Effector memory CD8-positive, alpha-beta T cell (primary cell): Measurements from ENCODE around the gene ZBTB7B.
A peak's percentile ranks its signal among the peaks of the same experiment; 100 is the strongest.

Experiments used
- ATAC-seq: fragments of 150-1000 bp; cut with Tn5 transposase; replicated peaks from 2 replicates; pipeline ENCODE4 v1.10.0; 2021; ENCODE audit warnings: mild to moderate bottlenecking, moderate library complexity
- DNase-seq, 3 experiments: peaks; one replicate each; pipeline ENCODE4 v3.0.0; 2021
- H3K27ac Mint-ChIP-seq, 2 donors: one replicate each; pipeline ENCODE4 v1.8.0; 2022; ENCODE audit warnings: mild to moderate bottlenecking in 2 of 2, mixed read lengths in 2 of 2, moderate library complexity in 2 of 2
- H3K27me3 Mint-ChIP-seq, 2 donors: one replicate each; pipeline ENCODE4 v1.8.0; 2022; ENCODE audit warnings: mixed read lengths in 2 of 2
- H3K36me3 Mint-ChIP-seq: one replicate; pipeline ENCODE4 v1.8.0; 2022; ENCODE audit warnings: mild to moderate bottlenecking, moderate library complexity, mixed read lengths; ENCODE audit not compliant: insufficient read depth
- H3K4me1 Mint-ChIP-seq, 2 donors: one replicate each; pipeline ENCODE4 v1.8.0; 2022; ENCODE audit warnings: low read depth in 2 of 2, mixed read lengths in 2 of 2
- H3K4me3 Mint-ChIP-seq, 2 donors: one replicate each; pipeline ENCODE4 v1.8.0; 2022; ENCODE audit warnings: mild to moderate bottlenecking in 2 of 2, mixed read lengths in 2 of 2, moderate library complexity in 2 of 2
- H3K9me3 Mint-ChIP-seq, 2 donors: one replicate each; pipeline ENCODE4 v1.8.0; 2022; ENCODE audit warnings: mixed read lengths in 2 of 2

ZBTB7B gene

GRCh38 chr1:155015527-155016230, 13.1 kb downstream of the ZBTB7B start:
- ATAC-seq (no peak), DNase-seq (no peak)
- Mint-ChIP-seq H3K36me3 (peaks cover 5% of the 10 kb centered on the region), H3K4me1 (peaks cover 36 to 48% of the 10 kb centered on the region in 2 donors), H3K4me3 (peak overlapping the region; percentile 21 to 61), H3K9me3 (no peaks in the 10 kb centered on the region), H3K27ac (peak overlapping the region in 1 of 2 donors; percentile 79), H3K27me3 (no peaks in the 10 kb centered on the region)

DNA sequence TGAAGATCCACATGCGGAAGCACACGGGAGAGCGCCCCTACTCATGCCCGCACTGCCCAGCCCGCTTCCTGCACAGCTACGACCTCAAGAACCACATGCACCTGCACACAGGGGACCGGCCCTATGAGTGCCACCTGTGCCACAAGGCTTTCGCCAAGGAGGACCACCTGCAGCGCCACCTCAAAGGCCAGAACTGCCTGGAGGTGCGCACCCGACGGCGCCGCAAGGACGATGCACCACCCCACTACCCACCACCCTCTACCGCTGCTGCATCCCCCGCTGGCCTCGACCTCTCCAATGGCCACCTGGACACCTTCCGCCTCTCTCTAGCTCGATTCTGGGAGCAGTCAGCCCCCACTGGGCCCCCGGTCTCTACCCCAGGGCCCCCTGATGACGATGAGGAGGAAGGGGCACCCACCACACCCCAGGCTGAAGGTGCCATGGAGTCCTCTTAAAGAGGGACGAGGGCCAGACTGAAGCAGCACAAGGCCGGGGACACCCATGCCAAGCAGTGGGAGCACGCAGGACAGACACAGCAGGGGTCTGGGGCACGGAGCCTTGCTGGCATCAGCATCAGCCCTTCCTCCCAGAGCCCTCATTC, 13.7 kb downstream of the ZBTB7B start:
- no peak for ATAC-seq
- Mint-ChIP-seq H3K9me3 (no peaks in the 10 kb centered on the region), H3K36me3 (peaks cover 5% of the 10 kb centered on the region), H3K4me3 (peak overlapping the region; percentile 50 to 61), H3K27me3 (no peaks in the 10 kb centered on the region), H3K27ac (peak overlapping the region; percentile 41 to 79), H3K4me1 (peaks cover 36 to 43% of the 10 kb centered on the region in 2 donors)
- DNase-seq: no peak

- peaks cover 5% of the 10 kb centered on the region for H3K36me3 Mint-ChIP-seq
- H3K4me3 Mint-ChIP-seq: peak overlapping the region; percentile 61
- H3K27ac Mint-ChIP-seq: peak overlapping the region in 1 of 2 donors; percentile 41
- peaks cover 38% of the 10 kb centered on the region in 2 donors for H3K4me1 Mint-ChIP-seq
- no peaks in the 10 kb centered on the region for H3K9me3 Mint-ChIP-seq
- DNase-seq (peak; percentile 84 to 88 (median 87)), ATAC-seq (peak; percentile 98)
- no peaks in the 10 kb centered on the region for H3K27me3 Mint-ChIP-seq
Observed at GRCh38 chr1:155017041-155017945, 14.7 kb downstream of the ZBTB7B start.

DNA sequence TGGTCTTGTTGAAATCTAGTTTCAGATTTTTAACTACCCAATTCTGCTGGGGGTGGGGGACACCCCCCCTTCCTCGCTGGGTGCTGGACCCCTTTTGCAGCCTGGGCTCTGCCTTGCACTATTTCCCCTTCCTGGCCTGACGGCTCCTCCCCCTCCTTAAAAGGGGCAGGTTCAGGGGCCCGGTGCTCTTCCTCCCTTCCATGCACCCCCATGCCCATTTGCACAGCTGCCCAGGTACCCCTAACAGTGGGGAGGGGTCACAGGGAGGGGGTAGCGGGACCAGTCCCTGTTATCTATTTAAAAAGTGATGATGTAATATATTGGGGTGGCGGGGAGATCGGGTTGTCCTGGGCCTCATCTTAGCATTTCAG, 15.3 kb downstream of the ZBTB7B start:
- H3K27me3 Mint-ChIP-seq: no peaks in the 10 kb centered on the region
- ATAC-seq (no peak), DNase-seq (no peak)
- H3K9me3 Mint-ChIP-seq: no peaks in the 10 kb centered on the region
- peaks cover 32 to 33% of the 10 kb centered on the region in 2 donors for H3K4me1 Mint-ChIP-seq
- H3K27ac Mint-ChIP-seq: no peak overlapping the region
- H3K4me3 Mint-ChIP-seq: peak overlapping the region; percentile 52 to 61
- H3K36me3 Mint-ChIP-seq: peaks cover 5% of the 10 kb centered on the region

- H3K27me3 Mint-ChIP-seq: no peaks in the 10 kb centered on the region
- peaks cover 23 to 25% of the 10 kb centered on the region in 2 donors for H3K4me1 Mint-ChIP-seq
- peak overlapping the region in 1 of 2 donors; percentile 57 for H3K27ac Mint-ChIP-seq
- no peak overlapping the region for H3K4me3 Mint-ChIP-seq
- ATAC-seq (no peak), DNase-seq (no peak)
- no peaks in the 10 kb centered on the region for H3K9me3 Mint-ChIP-seq
- peaks cover 5% of the 10 kb centered on the region for H3K36me3 Mint-ChIP-seq
Observed at GRCh38 chr1:155018617-155019348, 16.2 kb downstream of the ZBTB7B start.

- ATAC-seq: no peak
- Mint-ChIP-seq H3K4me1 (peaks cover 21 to 23% of the 10 kb centered on the region in 2 donors), H3K4me3 (no peak overlapping the region), H3K9me3 (no peaks in the 10 kb centered on the region), H3K27me3 (no peaks in the 10 kb centered on the region), H3K36me3 (peaks cover 5% of the 10 kb centered on the region), H3K27ac (peak overlapping the region in 1 of 2 donors; percentile 57)
- DNase-seq: no peak
Observed at GRCh38 chr1:155019377-155020245, 17.0 kb downstream of the ZBTB7B start.

- Mint-ChIP-seq H3K36me3 (no peaks in the 10 kb centered on the region), H3K9me3 (no peaks in the 10 kb centered on the region), H3K27ac (peak overlapping the region; percentile 4 to 60), H3K27me3 (no peaks in the 10 kb centered on the region), H3K4me3 (no peak overlapping the region), H3K4me1 (peaks cover 6 to 11% of the 10 kb centered on the region in 2 donors)
- DNase-seq (no peak), ATAC-seq (no peak)
Observed at GRCh38 chr1:155022136-155022926, 19.7 kb downstream of the ZBTB7B start.

- H3K9me3 Mint-ChIP-seq: no peaks in the 10 kb centered on the region
- H3K27me3 Mint-ChIP-seq: no peaks in the 10 kb centered on the region
- H3K27ac Mint-ChIP-seq: peak overlapping the region in 1 of 2 donors; percentile 60
- DNase-seq (no peak), ATAC-seq (no peak)
- H3K4me3 Mint-ChIP-seq: no peak overlapping the region
- peaks cover 2 to 11% of the 10 kb centered on the region in 2 donors for H3K4me1 Mint-ChIP-seq
- H3K36me3 Mint-ChIP-seq: no peaks in the 10 kb centered on the region
Observed at GRCh38 chr1:155022927-155023236, 20.3 kb downstream of the ZBTB7B start.

DNA sequence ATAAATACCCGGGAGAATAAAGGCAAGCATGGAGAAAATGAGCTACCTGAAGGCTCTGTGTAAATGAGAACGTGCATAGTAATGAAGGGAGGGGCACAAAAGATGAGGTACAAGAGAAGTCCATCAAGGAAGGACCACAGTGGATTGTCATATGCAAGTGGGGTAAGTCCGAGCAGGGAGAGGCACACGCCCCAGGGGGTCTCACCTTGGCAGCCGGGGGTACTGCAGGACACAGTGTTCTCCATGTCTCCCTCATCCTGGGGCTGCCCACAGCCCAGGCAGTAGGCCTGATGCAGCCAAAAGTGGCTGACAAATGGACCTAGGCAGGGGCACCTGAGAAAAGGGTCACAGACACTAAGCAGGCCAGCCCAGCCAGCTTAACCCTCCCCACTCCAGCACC, 21.0 kb downstream of the ZBTB7B start:
- ATAC-seq (no peak), DNase-seq (no peak)
- H3K27ac Mint-ChIP-seq: no peak overlapping the region
- no peaks in the 10 kb centered on the region for H3K36me3 Mint-ChIP-seq
- H3K4me1 Mint-ChIP-seq: peaks cover 2 to 11% of the 10 kb centered on the region in 2 donors
- no peak overlapping the region for H3K4me3 Mint-ChIP-seq
- H3K9me3 Mint-ChIP-seq: no peaks in the 10 kb centered on the region
- H3K27me3 Mint-ChIP-seq: peaks cover 0 to under 1% of the 10 kb centered on the region in 2 donors

DNA sequence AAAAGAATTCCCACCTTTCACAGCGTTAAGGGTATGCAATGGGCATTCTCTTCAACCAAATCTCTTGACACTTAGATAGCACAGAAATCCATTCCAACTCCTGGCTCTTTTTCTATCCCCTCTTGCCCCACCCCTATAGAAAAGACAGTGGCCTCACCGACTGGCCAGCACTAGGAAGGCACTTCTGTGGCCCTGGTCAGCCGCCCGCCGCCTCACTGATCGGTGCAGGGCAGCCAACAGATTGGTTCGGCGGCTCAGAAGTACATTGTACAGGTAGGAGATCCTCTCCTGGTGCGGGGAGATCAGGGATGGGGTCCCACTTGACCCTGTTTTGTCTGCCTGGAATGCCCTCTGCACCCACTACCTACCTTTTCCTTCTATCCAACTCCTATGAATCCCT, 21.7 kb downstream of the ZBTB7B start:
- DNase-seq (no peak), ATAC-seq (no peak)
- no peak overlapping the region for H3K27ac Mint-ChIP-seq
- H3K4me3 Mint-ChIP-seq: no peak overlapping the region
- no peaks in the 10 kb centered on the region for H3K9me3 Mint-ChIP-seq
- H3K27me3 Mint-ChIP-seq: peaks cover 0 to 6% of the 10 kb centered on the region in 2 donors
- no peaks in the 10 kb centered on the region for H3K36me3 Mint-ChIP-seq
- H3K4me1 Mint-ChIP-seq: peaks cover 2 to 7% of the 10 kb centered on the region in 2 donors

DNA sequence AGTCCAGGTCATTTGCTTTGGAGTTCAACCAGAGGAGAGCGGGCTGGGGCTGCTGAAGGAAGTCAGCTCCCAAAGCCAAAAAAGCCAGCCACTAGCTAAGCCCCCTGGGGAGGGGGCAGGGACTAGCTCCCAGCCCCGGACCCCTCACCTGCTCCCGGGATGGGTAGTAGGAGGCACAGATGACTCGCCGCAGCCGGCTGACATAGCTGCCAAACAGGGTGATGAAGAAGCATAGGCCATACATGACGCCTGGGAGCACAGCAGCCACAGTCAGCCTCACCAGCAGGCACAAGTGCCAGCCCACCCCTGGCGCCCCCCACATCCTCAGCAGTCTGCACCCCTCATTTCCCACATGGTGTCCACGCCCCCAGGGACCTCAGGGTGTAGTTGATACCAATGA, 23.6 kb downstream of the ZBTB7B start:
- no peaks in the 10 kb centered on the region for H3K9me3 Mint-ChIP-seq
- no peaks in the 10 kb centered on the region for H3K36me3 Mint-ChIP-seq
- H3K4me3 Mint-ChIP-seq: no peak overlapping the region
- H3K4me1 Mint-ChIP-seq: peaks cover 0 to 3% of the 10 kb centered on the region in 2 donors
- ATAC-seq (no peak), DNase-seq (no peak)
- H3K27me3 Mint-ChIP-seq: peaks cover 0 to 6% of the 10 kb centered on the region in 2 donors
- no peak overlapping the region for H3K27ac Mint-ChIP-seq

DNA sequence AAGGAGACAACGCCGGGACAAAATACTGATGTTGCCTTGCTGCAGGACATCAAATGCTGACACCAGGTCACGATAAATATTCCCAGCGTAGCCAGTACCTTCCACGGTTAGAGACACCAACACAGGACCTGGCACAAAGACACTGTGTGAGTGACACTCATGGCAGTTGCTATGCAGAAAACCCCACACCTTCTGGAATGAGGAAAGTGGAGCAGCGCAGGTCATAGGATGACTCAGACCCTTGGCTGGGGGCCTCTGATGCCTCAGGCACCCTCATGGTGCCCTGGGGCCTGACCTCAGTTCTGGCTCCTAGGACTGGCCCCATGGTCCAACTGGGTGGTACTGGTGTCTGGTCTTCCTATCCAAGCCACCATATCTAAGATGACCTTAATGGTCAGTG, 24.0 kb downstream of the ZBTB7B start:
- H3K4me1 Mint-ChIP-seq: peaks cover 0 to under 1% of the 10 kb centered on the region in 2 donors
- ATAC-seq: no peak
- no peaks in the 10 kb centered on the region for H3K36me3 Mint-ChIP-seq
- H3K27ac Mint-ChIP-seq: no peak overlapping the region
- no peak for DNase-seq
- H3K4me3 Mint-ChIP-seq: no peak overlapping the region
- H3K27me3 Mint-ChIP-seq: peaks cover 0 to 6% of the 10 kb centered on the region in 2 donors
- H3K9me3 Mint-ChIP-seq: no peaks in the 10 kb centered on the region
